SIG-M5 treated with dmso at 0.1 percent for 504 hours (cell line): ENCODE data around the gene CCDC50.

Experiments
- DNase-seq: peaks from one replicate; lab custom pipeline; 2025; ENCODE audit not compliant: unreplicated experiment; lab: John Stamatoyannopoulos, UW

Gene CCDC50

DNA sequence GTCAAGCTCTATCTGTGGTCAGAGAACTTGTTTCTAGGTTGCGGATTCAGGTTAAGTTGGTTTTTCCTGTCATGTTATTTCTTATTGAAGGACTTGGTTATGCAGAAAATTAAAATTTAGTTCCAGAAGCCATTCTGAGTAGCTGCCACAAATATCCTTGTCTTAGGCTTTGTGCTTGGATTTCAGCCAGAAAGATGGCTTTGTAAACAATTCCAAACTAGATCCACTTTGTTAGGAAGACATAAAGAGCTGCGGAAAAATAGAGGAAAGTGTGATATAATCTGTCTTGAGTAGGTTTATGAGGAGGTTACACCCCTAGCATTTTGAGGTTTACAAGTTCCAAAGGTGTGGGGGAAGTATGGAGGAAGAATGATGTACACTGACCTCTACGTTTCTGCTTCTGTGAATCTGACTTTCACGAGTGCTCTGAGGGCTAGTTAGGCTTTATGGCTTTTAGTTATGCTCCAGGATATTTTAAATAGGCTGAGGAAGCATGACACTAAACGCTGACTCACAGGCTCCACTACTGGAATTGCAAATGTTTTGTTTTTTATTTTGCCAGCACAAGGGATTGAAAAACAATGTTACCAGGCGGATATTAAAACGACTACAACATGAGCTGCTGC, 47.4 kb downstream of the CCDC50 start:
- no peak for DNase-seq

DNA sequence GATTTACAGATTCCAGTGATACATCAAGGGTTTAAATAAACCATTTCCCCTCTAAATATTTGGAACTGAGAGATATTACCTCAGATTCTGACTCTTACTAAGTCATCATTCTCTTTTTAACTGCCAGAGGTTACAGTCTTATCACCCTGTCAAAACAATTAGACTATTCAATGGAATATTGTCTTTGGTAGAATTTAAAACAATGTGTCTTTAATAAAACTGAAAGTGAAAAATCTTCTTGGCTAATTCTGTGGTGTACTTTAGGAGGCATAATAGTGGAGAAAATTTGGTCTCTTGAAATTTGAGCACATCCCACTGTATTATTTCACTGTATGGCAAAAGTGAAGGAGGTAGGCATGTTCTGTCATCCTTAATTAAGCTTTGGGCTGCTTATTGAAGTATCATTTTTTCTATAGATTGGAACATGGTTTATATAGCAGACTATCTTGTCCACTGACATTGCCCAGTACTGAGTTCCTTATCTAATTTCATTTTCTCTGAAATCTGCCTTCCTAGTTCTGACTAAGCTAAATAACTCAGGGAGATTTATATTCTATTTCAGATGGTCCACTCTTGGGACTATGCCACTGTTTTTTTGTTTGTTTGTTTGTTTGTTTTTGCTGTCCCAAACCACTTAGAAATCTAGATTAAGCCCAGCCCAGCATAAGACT, 49.1 kb downstream of the CCDC50 start:
- DNase-seq = no peak

DNA sequence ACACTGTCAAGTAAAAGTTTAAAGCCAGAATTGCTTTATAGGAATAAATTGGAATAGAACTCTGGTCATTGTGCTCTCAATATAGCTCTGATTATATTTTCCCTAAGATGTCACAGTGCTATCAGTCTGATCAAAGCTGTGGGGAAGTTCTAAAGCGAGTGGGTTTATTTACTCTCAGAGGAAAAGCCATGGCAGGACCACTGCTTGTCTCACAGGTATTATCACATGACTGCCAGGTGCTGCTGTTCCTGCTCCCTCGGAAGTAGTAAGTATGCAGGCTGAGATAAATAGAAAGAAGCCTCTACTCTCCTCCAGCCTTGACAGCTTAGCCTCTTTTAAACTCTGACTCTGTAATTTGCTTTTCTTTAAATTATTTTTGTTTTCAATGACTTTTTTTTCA, 50.3 kb downstream of the CCDC50 start:
- no peak for DNase-seq

DNA sequence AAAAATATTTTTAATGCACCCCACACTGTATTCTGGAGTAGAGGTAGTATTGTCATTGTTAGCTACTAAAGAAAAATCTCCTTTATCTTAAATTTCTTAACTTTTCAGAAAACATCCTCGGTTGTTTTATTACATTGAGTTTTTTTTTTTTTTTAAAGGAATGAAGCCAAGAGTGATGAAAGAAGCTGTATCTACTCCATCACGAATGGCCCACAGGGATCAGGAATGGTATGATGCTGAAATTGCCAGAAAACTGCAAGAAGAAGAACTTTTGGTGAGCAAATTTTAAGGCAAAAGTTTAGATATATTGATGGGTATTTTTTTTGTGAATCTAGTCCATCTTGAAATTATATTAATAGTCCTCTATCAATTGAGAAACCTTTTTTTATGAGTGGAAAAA, 50.8 kb downstream of the CCDC50 start:
- no peak for DNase-seq

DNA sequence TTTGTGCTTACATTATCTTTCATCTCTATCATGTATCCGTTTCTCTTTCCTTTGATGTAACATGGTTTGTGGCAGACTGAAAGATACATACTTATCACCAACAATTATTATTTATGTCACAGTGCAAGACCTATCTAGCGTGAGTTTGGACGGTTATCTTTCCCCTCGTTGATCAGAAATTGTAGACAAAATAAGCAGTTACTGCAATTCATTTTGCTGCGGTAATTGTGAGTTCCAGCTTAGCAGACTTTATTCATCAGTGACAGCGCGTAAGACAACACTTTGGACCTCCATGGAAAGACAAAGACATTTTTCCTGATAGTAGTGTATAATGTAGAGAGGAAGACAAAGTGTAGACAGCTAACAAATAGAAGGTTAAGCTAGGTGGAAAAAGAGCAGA, 52.1 kb downstream of the CCDC50 start:
- no peak for DNase-seq

DNA sequence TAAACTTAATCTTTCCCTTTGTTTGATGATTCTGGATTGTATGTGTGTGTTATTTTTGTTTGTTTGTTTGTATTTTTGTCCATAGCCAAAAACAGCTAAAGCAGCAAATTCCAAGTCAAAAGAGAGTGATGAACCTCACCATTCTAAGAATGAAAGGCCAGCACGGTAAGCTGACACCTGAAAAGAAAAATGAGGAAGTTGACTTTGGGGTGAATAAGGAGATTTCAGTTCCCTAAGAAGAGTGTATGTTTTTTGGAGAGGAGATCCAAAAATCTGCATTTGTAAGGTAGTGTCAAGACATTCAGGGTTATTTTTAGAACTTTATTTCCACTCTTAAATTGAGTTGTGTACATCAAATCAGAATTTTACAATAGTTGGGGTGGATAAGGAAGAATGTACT, 53.5 kb downstream of the CCDC50 start:
- no peak for DNase-seq

DNA sequence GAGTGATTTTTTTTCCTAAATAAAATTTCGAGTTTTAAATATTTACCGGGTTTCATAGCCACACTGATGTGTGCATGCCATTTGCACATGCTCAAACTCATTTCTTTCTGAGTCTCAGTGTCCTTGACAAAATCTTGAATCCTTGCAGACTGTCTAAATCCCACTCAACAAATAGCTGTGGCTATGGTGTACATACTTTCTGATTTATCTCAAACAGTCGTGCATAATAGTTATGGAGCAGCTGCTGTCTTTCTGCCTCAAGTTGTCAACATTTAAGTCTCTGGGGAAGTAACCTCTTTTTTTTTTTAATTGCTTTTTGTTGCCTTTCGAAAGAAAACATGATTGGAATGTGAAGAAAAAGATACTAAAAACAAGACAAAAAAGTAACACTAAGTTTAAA, 53.9 kb downstream of the CCDC50 start:
- no peak for DNase-seq

DNA sequence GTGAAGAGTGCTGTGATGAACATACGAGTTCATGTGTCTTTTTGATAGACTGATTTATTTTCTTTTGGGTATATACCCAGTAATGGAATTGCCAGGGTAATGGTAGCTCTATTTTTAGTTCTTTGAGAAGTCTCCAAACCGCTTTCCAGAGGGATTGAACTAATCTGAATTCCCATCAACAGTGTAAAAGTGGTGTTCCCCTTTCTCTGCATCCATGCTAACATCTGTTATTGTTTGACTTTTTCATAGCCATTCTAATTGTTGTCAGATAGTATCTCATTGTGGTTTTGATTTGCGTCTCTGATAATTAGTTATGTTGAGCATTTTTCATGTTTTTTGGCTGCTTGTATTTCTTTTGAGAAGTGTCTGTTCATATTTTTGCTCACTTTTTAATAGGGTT, 55.9 kb downstream of the CCDC50 start:
- DNase-seq = no peak

DNA sequence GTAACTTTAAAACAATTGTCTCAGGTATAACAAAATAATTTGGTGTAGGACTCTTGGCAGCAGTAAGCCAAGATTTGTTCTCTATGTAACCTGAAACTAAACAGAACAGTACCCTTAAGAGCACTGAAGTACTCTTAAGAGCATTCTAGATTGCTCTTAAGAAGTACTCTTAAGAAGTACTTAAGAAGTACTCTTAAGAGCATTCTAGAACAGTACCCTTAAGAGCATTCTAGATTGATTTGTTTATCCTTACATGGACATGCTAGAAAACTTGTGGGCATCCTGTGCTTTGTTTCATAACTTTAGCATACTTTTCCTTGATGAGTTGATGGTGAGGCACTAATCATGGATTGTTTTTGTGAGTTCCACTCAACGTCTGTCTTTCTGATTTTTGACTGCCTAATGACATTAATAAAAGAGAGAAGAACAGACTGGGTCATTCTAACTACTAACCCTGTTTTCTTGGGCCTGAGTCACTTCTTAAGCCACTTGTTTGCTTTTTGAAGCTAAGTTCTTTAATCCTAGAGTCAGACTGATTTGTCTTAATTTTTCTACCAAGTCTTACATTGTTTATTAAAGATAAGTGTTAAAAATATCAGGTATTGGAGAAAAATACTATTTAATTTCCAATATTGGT, 58.4 kb downstream of the CCDC50 start:
- DNase-seq = no peak

DNA sequence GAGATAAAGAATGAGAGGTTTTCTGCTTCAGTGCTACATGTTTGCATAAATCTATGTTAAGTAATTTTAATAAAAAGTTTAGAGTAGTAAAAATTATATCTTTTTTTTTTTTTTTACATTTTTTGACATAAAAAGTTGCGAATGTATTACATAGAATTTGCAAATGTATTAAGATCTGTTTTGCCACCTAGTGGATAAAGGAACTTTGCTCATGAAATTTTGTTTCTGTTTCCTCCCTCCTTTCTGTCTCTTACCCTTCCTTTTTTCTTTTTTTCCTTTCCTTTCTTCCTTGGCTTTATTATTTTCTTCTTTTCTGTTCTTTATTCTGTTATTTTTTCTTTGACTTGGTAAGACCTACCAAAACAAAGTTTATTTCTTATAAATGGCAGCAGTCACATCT, 59.6 kb downstream of the CCDC50 start:
- peak; percentile 12 for DNase-seq

DNA sequence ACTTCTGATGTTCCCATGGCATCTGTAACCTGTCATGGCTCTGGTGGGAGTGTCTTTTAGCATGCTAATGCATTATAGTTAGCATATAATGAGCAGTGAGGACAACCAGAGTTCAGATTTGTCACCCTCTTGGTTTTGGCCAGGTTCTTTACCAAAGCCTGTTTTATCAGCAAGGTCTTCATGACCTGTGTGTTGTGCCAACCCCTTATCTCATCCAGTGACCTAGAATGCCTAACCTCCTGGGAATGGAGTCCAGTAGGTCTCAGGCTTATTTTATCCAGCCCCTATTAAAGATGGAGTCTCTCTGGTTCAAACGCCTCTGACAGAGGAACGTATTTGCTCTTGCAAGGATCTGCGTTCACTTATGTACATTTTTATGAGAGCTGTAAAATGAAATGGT, 61.4 kb downstream of the CCDC50 start:
- no peak for DNase-seq

DNA sequence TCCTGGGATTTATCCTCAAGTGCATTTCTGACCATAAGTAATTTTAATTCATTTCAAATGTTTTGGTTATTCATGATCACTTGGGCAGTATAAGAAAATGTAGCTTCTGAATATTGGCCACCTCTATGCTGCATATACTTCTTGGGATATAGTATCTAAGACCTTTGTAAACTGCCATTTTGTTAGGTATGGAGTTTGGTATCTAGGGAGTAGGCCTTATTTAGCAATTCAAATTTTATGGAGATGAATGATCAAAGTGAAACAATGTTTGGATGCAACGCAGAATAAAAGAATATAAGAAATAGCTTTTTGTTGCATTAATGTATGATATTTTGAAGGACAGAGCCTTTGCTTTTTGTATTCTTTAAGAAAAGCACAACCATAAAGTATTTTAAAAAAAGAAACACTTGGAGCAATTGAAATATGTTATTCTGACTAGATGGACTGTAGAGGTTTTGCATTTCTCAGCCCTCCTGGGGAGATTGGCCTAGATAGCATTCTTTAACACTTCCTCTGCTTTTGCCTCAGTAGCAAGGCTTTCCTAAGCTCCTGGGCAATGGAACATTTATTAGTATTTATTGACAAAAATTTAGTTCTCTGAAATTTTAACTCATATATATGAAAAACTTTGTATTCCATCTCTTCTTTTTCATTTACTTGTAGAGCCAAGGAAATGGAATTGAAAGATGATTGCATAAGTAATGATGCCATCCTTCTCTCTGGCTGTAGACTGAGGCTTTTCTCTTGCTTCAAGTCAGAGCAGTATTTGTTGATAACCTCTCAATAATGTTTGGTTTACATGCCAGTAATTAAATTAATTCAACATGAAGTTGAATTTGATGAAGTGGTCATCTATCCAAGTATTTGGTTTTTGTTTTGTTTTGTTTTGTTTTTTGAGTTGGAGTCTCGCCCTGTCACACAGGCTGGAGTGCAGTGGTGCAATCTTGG, 62.9 kb downstream of the CCDC50 start:
- DNase-seq = no peak

DNA sequence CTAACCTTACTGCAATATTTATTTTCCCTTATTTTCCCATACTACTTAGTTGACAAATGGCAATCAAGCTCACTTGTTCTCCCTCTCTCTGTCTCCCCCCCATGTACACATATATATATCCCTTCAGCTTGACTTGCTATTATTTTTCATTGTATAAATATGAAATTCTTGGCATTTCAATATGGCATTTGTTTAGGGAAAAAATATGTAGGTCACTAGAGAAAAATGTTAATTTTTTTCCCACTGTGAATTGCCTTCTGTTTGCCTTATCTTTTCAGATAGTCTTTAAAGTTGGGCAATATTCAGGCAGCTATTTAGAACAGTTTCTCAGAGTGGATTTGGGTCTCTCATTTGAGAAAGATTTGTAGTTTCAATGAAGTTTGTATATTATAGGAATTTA, 64.0 kb downstream of the CCDC50 start:
- no peak for DNase-seq

DNA sequence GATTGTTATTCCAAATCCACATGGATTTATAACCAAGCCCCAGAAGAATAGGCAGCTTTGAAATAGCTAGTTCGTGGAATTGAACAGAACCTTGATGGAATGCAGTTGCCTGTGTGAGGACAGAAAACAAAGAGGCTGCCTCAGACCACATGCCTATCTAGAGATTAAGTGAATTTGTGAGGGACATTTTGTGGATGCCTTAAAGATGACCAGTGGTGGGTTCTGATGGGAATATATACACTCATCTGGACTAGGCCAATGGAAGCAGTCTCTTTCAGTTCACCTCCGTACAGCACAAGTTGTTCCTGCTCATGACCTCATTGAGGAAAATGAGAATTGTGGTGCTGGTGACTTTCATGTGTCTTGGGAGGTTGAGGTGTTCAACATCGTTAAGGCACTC, 68.6 kb downstream of the CCDC50 start:
- no peak for DNase-seq

DNA sequence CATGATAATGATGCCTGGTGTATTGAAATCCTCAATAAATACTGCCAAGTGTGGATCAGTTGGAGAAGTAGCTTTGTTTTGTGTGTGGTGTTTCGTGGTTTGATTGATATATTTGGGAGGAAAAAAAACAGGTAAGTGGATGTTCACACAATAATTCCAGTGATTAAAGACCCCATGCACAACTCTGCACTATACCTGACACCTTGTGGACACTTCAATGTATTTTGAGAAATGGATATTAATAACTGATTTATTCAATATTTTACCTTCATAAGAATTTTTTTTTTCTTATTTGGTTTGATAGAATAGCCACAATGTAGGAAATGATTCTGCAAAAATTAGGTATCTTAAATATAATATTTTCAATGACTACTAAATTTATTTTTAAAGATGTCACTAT, 69.4 kb downstream of the CCDC50 start:
- DNase-seq = no peak

DNA sequence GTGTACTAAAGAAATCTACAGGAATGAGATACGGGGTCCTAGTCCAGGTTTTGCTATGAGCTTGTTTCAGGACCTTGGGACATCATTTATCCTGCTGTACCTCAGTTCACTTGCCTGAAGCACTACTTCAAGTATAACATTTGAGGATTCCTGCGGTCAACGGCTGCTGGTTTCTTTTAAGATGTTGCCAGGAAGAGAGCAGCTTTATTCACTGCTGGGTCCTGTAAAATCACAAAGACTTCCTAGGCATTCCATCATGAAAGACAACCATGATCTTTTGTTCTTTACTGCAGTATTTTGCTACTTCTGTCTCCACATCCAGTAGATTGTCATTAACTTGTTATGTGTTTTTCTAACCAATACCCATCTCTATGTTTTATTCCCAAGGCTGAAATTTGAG, 70.7 kb downstream of the CCDC50 start:
- no peak for DNase-seq

DNA sequence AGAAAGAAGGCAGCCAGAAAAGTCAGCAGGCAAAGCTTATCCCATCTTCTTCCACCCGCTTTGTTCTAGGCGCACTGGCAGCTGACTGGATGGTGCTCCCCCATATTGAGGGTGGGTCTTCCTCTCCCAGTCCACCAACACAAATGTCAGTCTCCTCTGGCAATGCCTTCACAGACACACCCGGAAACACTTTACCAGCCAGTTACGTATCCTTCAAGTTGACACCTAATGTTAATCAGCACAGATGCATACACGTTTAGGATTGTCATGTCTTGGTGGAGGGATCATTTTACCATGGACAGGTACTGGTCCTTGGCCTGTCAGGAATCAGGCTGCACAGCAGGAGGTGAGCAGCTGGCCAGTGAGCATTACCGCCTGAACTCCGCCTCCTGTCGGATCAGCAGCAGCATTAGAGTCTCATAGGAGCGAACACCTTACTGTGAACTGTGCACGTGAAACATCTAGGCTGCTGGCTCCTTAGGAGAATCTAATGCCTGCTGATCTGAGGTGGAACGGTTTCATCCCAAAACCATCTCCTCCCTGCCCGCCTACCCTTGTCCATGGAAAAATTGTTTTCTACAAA, 72.7 kb downstream of the CCDC50 start:
- no peak for DNase-seq

DNA sequence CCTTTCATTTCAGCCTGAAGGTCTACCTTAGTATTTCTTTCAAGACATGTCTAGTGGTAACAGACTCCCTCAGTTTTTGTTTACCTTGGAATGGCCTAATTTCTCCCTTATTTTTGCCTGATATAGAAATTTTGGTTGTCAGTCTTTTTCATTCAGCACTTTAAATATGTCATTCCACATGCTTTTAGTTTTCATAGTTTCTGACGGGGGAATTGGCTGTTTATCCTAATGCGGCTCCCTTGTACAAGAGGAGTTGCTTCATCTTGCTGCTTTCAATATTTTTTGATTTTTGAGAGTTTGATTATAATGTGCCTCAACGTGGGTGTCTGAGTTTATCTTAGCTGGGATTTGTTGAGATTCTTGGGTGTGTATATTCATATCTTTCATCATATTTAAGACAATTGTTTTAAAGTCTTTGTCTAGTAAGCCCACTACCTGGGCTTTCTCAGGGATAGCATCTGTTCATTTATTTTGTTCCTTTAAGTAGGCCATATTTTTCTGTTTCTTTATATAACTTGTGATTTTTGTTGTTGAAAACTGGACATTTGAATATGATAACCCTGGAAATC, 80.7 kb downstream of the CCDC50 start:
- DNase-seq = no peak

DNA sequence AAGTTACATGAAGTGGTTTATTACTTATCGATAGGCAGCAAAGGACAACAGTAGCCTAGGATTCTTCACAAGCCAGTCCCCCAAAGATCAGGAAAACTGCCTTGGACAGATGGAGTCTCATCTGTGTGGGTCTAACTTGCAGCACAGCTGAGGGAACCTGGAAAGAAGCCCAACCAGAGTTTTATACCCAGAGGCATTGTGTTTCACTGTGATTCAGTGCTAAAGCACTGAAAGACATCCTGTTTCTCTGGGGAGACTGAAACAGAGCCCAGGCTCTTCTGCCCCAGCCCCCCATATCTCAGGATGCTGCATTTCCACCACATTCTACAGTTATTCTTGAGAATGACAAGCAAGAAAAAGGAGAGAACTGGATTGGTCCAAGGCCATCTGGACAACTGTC, 83.6 kb downstream of the CCDC50 start:
- no peak for DNase-seq

DNA sequence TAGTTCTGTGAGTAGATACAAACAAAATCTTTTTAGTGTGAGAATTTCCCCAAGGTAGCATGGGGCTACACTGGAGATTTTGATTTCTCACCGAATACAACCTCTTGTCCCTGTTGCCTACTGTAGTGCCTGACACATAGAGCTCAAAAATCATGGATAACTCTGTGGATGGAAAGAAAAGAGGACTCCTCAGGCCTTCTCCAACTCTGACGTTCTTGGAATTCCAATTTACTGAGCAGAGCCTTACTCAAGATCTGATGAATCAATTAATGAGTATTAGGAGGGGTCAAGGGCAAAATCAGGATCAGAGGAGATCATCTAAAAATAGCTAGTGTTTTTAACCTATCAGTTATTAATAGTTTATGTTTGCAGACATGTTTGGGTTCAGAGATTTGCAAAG, 85.1 kb downstream of the CCDC50 start:
- DNase-seq = no peak

DNA sequence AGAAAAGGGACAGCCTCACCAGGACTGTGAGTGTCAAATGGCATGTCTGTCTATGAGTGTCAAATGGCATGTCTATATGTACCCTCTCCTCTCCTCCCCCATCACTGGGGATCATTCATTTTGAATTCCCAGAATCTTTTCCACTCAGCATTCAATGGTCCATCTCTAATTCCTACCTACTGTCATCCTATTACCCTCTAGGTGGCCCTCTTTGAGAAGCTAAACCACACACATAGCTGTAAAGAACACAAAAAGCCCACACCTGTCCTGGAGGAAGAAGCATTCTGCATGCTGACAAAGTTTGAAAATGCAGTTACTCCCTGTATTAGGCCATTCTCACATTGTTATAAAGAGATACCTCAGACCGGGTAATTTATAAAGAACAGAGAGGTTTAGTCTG, 85.5 kb downstream of the CCDC50 start:
- no peak for DNase-seq
